Esophagus squamous epithelium (tissue), 5 donors: ENCODE data around the gene ARHGAP12. TPM values are rescaled to one million over a fixed set of nuclear protein-coding genes. Genes with fewer than 3 reads are reported as not detected.

ENCODE experiments used
- DNase-seq: peaks from one replicate; lab custom pipeline; 2025; lab: John Stamatoyannopoulos, UW
- H3K27ac ChIP-seq, 4 donors: fragments of 200-600 bp; sonication (generic); one replicate each; pipeline ENCODE4 v1.5.1; 2016 to 2019; ENCODE audit warnings: mild to moderate bottlenecking in 1 of 4
- H3K27me3 ChIP-seq, 4 donors: fragments of 200-600 bp; sonication (generic); 1 replicate in 3 of 4; 2 replicates in 1 of 4; pipeline versions ENCODE4 v1.5.1 to v1.6.0; 2017 to 2021; ENCODE audit warnings: antibody characterized with exemption in 1 of 4
- H3K36me3 ChIP-seq, 3 donors: fragments of 200-600 bp; sonication (generic); one replicate each; pipeline ENCODE4 v1.5.1; 2016 to 2019
- H3K4me1 ChIP-seq, 3 donors: fragments of 200-600 bp; sonication (generic); one replicate each; pipeline ENCODE4 v1.5.1; 2017 to 2019
- H3K4me3 ChIP-seq, 4 donors: fragments of 200-600 bp; sonication (generic); 1 replicate in 3 of 4; 2 replicates in 1 of 4; pipeline ENCODE4 v1.5.1; 2016 to 2019; ENCODE audit warnings: mild to moderate bottlenecking in 2 of 4, moderate library complexity in 1 of 4
- H3K9me3 ChIP-seq, 3 donors: fragments of 200-600 bp; sonication (generic); one replicate each; pipeline ENCODE4 v1.5.1; 2016 to 2019
- CTCF ChIP-seq, 6 experiments: fragments of 450-650 bp in 4 of 6; fragments of 200-600 bp in 2 of 6; sonication (generic) in 2 of 6; IDR thresholded peaks; one replicate each; pipeline ENCODE4 v1.5.1; 2016 to 2019; ENCODE audit warnings: antibody characterized with exemption in 6 of 6, mild to moderate bottlenecking in 4 of 6, moderate library complexity in 4 of 6
- POLR2A ChIP-seq, 4 donors: fragments of 450-650 bp; IDR thresholded peaks; one replicate each; pipeline ENCODE4 v1.6.1; 2017; ENCODE audit warnings: antibody characterized with exemption in 4 of 4, mild to moderate bottlenecking in 4 of 4, moderate library complexity in 3 of 4
- WGBS, 2 donors: methylation state at CpG; one replicate each; pipeline ENCODE4 v1.1.5; 2018; 5-methylcytosine and 5-hydroxymethylcytosine counted together
- intact Hi-C: fragments of 100-400 bp; cut with DNase I; formaldehyde crosslinking; loops from one replicate; pipeline ENCODE4 v1.15.0; 2022
- total RNA-seq, 4 donors: library from RNA; depleted of rRNA; stranded (reverse); fragments of >200 nt; gene quantifications; one replicate each; pipeline ENCODE4 v1.1.0, GENCODE V29; 2016
- donor health status: DM: yes; HTN: yes; CAD: no.

Gene ARHGAP12
- total RNA-seq, 4 donors from 2014 or later = 8.5 to 31.3 (median 16.9) TPM

- intact Hi-C loops = no loop called here
- Histone ChIP-seq H3K4me3 (no peak overlapping the region), H3K4me1 (peaks cover 0 to 35% (median 10%) of the 10 kb centered on the region in 3 donors), H3K9me3 (no peaks in the 10 kb centered on the region), H3K27me3 (no peaks in the 10 kb centered on the region), H3K27ac (peak overlapping the region in 3 of 4 donors; percentile 27 to 62 (median 45)), H3K36me3 (no peaks in the 10 kb centered on the region)
- 20 to 34% methylated on average over 5 of the region's 5 CpGs for WGBS, 2 donors
- no peak for TF ChIP-seq POLR2A (IDR thresholded peaks at IDR 0.05)
- no peak for TF ChIP-seq CTCF (IDR thresholded peaks at IDR 0.05)
- no peak for DNase-seq
Measured at GRCh38 chr10:31936933-31937332, 8.3 kb upstream of the ARHGAP12 start.

- WGBS, 2 donors = 76 to 91% methylated on average over 1 of the region's 1 CpG
- Histone ChIP-seq H3K4me1 (peaks cover 0 to 26% (median 5%) of the 10 kb centered on the region in 3 donors), H3K36me3 (no peaks in the 10 kb centered on the region), H3K4me3 (no peak overlapping the region), H3K27ac (no peak overlapping the region), H3K9me3 (no peaks in the 10 kb centered on the region), H3K27me3 (no peaks in the 10 kb centered on the region)
- intact Hi-C loops = no loop called here
- DNase-seq = no peak
- TF ChIP-seq POLR2A (IDR thresholded peaks at IDR 0.05) (no peak), CTCF (IDR thresholded peaks at IDR 0.05) (no peak)
Measured at GRCh38 chr10:31936086-31936485, 7.5 kb upstream of the ARHGAP12 start.

- no peak for DNase-seq
- Histone ChIP-seq H3K4me3 (no peak overlapping the region), H3K4me1 (peaks cover 0 to 25% (median 4%) of the 10 kb centered on the region in 3 donors), H3K27me3 (no peaks in the 10 kb centered on the region), H3K9me3 (no peaks in the 10 kb centered on the region), H3K36me3 (no peaks in the 10 kb centered on the region), H3K27ac (no peak overlapping the region)
- TF ChIP-seq POLR2A (IDR thresholded peaks at IDR 0.05) (no peak), CTCF (IDR thresholded peaks at IDR 0.05) (no peak)
- intact Hi-C loops = no loop called here
- 74 to 94% methylated on average over 3 to 4 of the region's 4 CpGs for WGBS, 2 donors
Measured at GRCh38 chr10:31935678-31936077, 7.0 kb upstream of the ARHGAP12 start.

DNA sequence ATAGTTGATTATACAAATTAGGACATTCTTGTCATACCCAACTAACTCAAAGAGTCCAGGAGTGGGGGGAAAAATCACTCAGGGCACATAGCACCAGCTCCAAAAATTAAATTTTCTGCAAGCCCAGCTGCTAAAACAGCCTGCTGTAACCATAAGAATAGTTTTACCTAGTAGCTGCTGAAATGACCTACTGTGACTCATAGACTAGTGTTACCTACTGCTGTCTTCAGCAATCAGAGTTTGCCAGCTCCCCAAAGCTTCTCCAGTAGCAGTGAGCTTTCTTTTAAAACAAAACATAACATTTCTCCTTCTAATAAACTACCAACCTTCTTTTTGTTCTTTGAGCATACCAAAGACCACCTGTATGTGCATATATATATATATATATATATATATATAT is 4.2 kb upstream of the ARHGAP12 start:
- Histone ChIP-seq H3K4me3 (no peak overlapping the region), H3K36me3 (no peaks in the 10 kb centered on the region), H3K27ac (no peak overlapping the region), H3K4me1 (peaks cover 9 to 30% (median 9%) of the 10 kb centered on the region in 3 donors), H3K9me3 (no peaks in the 10 kb centered on the region), H3K27me3 (no peaks in the 10 kb centered on the region)
- no peak for DNase-seq
- TF ChIP-seq CTCF (IDR thresholded peaks at IDR 0.05) (no peak), POLR2A (IDR thresholded peaks at IDR 0.05) (no peak)
- intact Hi-C loops = no loop called here

DNA sequence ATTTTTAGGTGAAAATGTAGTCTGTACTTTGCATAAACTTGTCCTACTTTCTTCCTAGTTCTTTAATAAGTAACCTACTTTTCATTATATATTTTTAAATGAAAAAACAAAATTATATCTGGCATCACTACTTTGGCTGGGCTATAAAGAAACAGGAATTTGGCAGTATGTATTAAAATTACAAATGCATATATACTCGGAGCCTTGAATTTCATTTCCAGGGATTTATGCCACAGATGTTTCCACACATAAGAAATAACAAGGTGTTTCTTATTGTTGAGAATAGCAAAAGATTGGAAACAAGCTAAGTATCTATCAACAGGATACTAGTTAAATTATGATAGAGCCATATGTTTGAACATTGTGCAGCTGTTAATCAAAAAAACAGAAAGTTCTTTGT is 2.2 kb upstream of the ARHGAP12 start:
- TF ChIP-seq POLR2A (IDR thresholded peaks at IDR 0.05) (no peak), CTCF (IDR thresholded peaks at IDR 0.05) (no peak)
- no peak overlapping the region for H3K4me3 ChIP-seq

More for the DNA sequence above, 2.2 kb upstream of the ARHGAP12 start:
- Histone ChIP-seq H3K36me3 (no peaks in the 10 kb centered on the region), H3K9me3 (no peaks in the 10 kb centered on the region), H3K27ac (peak overlapping the region in 3 of 4 donors; percentile 96 to 98 (median 97)), H3K27me3 (no peaks in the 10 kb centered on the region), H3K4me1 (peaks cover 9 to 36% (median 11%) of the 10 kb centered on the region in 3 donors)
- 43 to 54% methylated on average over 1 of the region's 1 CpG for WGBS, 2 donors
- no peak for DNase-seq
- intact Hi-C loops = no loop called here
